KMS-11 (cell line): ENCODE measurements around the gene DUSP1.
"Not testable (repeated sequence)": the region's sequence is repeated elsewhere in the genome, so short reads cannot be mapped to it uniquely, and the experiment has no call there.

Experiments
- H2AFZ ChIP-seq: fragments of 200-600 bp; sonication (generic); 2 replicates; pipeline ENCODE4 v1.6.1; 2016; ENCODE audit warnings: antibody characterized with exemption, mixed run types, low read depth
- H3K27ac ChIP-seq: fragments of 200-600 bp; sonication (generic); 2 replicates; pipeline ENCODE4 v1.6.1; 2016; ENCODE audit warnings: mild to moderate bottlenecking, mixed run types
- H3K27me3 ChIP-seq: fragments of 200-600 bp; sonication (generic); 2 replicates; pipeline ENCODE4 v1.6.1; 2017; ENCODE audit warnings: mild to moderate bottlenecking, low read depth, mixed run types, moderate library complexity; ENCODE audit not compliant: insufficient read depth
- H3K36me3 ChIP-seq: fragments of 200-600 bp; sonication (generic); 2 replicates; pipeline ENCODE4 v1.6.1; 2017; ENCODE audit warnings: mild to moderate bottlenecking, mixed run types; ENCODE audit not compliant: insufficient read depth
- H3K4me1 ChIP-seq: fragments of 200-600 bp; sonication (generic); 2 replicates; pipeline ENCODE4 v1.6.1; 2016; ENCODE audit warnings: mild to moderate bottlenecking, low read depth, mixed run types; ENCODE audit not compliant: poor library complexity, severe bottlenecking
- H3K4me2 ChIP-seq: fragments of 200-600 bp; sonication (generic); 2 replicates; pipeline ENCODE4 v1.7.0; 2016; ENCODE audit warnings: mild to moderate bottlenecking, mixed run types
- H3K4me3 ChIP-seq: fragments of 200-600 bp; sonication (generic); IDR thresholded peaks from 2 replicates; pipeline ENCODE4 v1.6.1; 2017; ENCODE audit warnings: low read depth, low read length, mixed read lengths; ENCODE audit not compliant: insufficient read depth
- H3K79me2 ChIP-seq: fragments of 200-600 bp; sonication (generic); 2 replicates; pipeline ENCODE4 v1.6.1; 2016; ENCODE audit warnings: low read depth, mixed run types; ENCODE audit not compliant: insufficient read depth
- H3K9ac ChIP-seq: fragments of 200-600 bp; sonication (generic); 2 replicates; pipeline ENCODE4 v1.6.1; 2016; ENCODE audit warnings: mild to moderate bottlenecking, mixed run types
- H4K20me1 ChIP-seq: fragments of 200-600 bp; sonication (generic); 2 replicates; pipeline ENCODE4 v1.6.1; 2016; ENCODE audit warnings: mild to moderate bottlenecking, mixed run types; ENCODE audit not compliant: insufficient read depth
- TF ChIP-seq, protein P1 (sequence below): fragments of 200-600 bp; sonication (generic); conservative IDR thresholded peaks from 2 replicates; pipeline ENCODE4 v1.6.1; 2017; ENCODE audit warnings: low read depth, mild to moderate bottlenecking, antibody characterized with exemption, low read length, moderate library complexity, mixed read lengths

The DUSP1 gene

DNA sequence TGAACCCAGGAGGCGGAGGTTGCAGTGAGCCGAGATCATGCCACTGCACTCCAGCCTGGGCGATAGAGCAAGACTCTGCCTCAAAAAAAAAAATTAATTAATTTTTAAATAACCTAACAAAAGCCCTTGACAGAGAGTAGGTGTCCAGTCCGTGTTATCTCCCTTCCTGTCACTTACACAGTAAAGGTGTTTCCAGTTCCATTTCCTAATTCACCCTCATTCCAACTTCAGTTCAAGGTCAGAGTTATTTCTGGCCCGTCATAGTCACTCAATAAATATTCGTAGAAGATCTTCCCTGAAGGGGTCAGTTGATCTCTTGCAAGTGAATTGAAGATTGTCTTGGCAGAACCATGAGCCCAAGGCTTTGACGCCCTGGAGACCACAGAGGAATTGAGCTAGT is 46.7 kb upstream of the DUSP1 start:
- Histone ChIP-seq H4K20me1 (no peaks in the 10 kb centered on the region), H3K4me1 (no peaks in the 10 kb centered on the region), H3K4me2 (no peak overlapping the region), H3K9ac (no peak overlapping the region), H3K36me3 (no peaks in the 10 kb centered on the region), H3K27ac (no peak overlapping the region), H3K79me2 (no peaks in the 10 kb centered on the region), H2AFZ (no peak overlapping the region), H3K27me3 (no peaks in the 10 kb centered on the region), H3K4me3 (no peak overlapping the region)
- TF ChIP-seq, protein P1, sequence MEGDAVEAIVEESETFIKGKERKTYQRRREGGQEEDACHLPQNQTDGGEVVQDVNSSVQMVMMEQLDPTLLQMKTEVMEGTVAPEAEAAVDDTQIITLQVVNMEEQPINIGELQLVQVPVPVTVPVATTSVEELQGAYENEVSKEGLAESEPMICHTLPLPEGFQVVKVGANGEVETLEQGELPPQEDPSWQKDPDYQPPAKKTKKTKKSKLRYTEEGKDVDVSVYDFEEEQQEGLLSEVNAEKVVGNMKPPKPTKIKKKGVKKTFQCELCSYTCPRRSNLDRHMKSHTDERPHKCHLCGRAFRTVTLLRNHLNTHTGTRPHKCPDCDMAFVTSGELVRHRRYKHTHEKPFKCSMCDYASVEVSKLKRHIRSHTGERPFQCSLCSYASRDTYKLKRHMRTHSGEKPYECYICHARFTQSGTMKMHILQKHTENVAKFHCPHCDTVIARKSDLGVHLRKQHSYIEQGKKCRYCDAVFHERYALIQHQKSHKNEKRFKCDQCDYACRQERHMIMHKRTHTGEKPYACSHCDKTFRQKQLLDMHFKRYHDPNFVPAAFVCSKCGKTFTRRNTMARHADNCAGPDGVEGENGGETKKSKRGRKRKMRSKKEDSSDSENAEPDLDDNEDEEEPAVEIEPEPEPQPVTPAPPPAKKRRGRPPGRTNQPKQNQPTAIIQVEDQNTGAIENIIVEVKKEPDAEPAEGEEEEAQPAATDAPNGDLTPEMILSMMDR = no peak

DNA sequence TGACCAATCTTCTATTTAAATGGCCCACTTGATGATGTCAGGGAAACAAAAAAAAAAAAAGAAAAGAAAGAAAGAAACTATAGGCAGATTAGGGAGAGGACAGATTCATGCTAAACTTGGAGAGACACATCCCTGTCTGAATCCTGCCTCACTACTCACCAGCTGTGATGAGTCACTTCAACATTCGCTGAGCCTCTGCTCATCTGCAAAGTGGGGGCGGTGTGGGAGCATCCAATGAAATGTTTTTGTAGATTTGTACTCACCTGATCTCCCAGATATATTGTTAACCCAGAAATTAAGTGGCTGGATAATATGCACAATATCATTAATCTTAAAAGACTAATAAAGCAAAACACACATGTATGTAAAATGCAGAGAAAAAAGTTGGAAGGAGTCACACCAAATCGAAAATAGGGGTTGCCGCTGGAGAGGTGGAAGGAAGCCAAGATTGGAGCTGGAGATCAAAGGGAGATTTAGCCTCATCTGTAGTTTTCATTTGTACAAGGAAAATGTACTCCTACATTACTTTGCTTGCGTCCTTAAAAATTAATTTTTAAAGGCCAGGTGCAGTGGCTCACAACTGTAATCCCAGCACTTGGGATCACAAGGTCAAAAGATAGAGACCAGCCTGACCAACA is 46.0 kb upstream of the DUSP1 start:
- Histone ChIP-seq H2AFZ (no peak overlapping the region), H3K79me2 (no peaks in the 10 kb centered on the region), H3K36me3 (no peaks in the 10 kb centered on the region), H3K4me1 (no peaks in the 10 kb centered on the region), H3K27me3 (no peaks in the 10 kb centered on the region), H3K4me2 (no peak overlapping the region), H4K20me1 (no peaks in the 10 kb centered on the region), H3K9ac (no peak overlapping the region), H3K4me3 (no peak overlapping the region), H3K27ac (no peak overlapping the region)
- TF ChIP-seq, protein P1 = no peak

DNA sequence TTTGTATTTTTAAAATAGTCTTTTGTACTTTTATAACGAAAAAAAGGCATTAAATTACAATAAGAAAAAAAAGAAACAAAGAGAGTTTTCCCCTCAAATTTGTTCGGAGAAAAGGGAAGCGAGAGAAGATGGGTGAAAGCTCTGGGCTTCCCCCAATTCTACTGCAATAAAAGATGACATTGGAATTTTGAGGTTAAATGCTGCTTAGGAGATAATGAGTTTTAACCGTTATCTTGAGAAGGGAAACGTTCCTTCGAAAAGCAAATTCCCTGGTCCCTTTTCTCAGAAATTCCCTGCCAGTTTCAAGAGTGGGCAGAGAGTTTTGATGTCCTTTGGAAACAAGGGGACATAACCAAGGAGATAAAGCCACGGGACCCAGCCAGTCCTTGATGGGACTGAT is 44.6 kb upstream of the DUSP1 start:
- H3K4me2 ChIP-seq = no peak overlapping the region
- H3K4me3 ChIP-seq = no peak overlapping the region
- no peak overlapping the region for H3K9ac ChIP-seq
- no peak overlapping the region for H3K27ac ChIP-seq
- no peaks in the 10 kb centered on the region for H3K79me2 ChIP-seq
- no peaks in the 10 kb centered on the region for H3K27me3 ChIP-seq
- H4K20me1 ChIP-seq = no peaks in the 10 kb centered on the region
- no peaks in the 10 kb centered on the region for H3K36me3 ChIP-seq
- H2AFZ ChIP-seq = no peak overlapping the region
- no peaks in the 10 kb centered on the region for H3K4me1 ChIP-seq
- TF ChIP-seq, protein P1 = no peak

DNA sequence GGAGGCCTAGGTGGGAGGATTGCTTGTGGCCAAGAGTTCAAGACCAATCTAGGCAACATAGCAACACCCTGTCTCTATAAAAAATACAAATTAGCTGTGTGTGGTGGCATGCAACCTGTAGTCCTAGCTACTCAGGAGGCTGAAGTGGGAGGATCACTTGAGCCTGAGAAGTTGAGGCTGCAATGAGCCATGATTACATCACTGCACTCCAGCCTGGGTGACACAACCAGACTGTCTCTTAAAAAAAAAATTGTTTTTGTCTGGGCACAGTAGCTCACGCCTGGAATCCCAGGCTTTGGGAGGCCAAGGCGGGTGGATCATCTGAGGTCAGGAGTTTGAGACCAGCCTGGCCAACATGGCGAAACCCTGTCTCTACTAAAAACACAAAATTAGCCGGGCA is 40.0 kb upstream of the DUSP1 start:
- not testable (repeated sequence) for H3K4me2 ChIP-seq, H2AFZ ChIP-seq, H3K27ac ChIP-seq, H3K36me3 ChIP-seq, H4K20me1 ChIP-seq, H3K27me3 ChIP-seq, H3K4me1 ChIP-seq, H3K79me2 ChIP-seq, H3K9ac ChIP-seq, H3K4me3 ChIP-seq

DNA sequence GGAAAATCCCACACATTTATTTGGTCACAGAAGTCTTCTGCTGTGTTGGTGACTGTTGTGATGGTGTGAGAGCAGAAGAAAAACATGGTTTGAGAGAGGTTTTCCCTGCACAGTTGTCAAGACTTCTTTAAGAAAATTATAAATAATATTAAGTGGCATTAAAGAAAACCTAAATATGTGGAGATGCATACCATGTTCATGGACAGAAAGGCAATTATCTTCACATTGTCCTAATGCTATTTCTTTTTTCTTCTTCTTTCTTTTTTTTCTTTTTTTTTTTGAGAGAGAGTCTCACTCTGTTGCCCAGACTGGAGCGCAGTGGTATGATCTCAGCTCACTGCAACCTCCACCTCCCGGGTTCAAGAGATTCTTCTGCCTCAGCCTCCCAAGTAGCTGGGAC is 38.8 kb upstream of the DUSP1 start:
- Histone ChIP-seq H3K4me3 (no peak overlapping the region), H3K4me2 (no peak overlapping the region), H3K4me1 (no peaks in the 10 kb centered on the region), H3K9ac (no peak overlapping the region), H3K79me2 (no peaks in the 10 kb centered on the region), H3K27me3 (no peaks in the 10 kb centered on the region), H4K20me1 (no peaks in the 10 kb centered on the region), H3K27ac (no peak overlapping the region), H2AFZ (no peak overlapping the region), H3K36me3 (no peaks in the 10 kb centered on the region)
- TF ChIP-seq, protein P1 = no peak
